ENCODE measurements around the gene B3GNT5. TPM values are rescaled to one million over a fixed set of nuclear protein-coding genes. Genes with fewer than 3 reads are reported as not detected.
A peak's percentile ranks its signal among the peaks of the same experiment; 100 is the strongest.

Gene B3GNT5
- total RNA-seq, 1 experiment from 2014 or later, result 42.9 TPM

DNA sequence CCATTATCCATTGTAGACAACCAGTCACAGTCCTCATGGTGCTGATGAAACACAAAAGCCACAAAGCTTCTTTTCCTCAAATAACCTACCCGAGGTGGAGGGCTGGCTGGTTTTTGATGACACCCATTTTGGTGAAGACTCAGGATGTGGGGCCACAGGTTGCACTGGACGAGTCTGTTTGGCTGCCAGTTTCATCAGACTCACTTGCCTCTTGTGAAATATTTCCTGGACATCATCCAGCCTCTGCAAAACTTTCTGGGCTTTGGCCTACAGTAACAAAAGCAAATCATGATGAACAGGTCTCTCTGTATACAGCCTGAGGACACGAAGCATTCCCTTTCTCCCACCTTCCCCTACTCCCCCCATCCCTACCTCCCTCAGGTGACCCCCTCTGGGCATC is 42.2 kb downstream of the B3GNT5 start:
- H3K27me3 Mint-ChIP-seq (ENCODE audit: unreplicated experiment), result no peaks in the 10 kb centered on the region
- peaks cover 12% of the 10 kb centered on the region for H3K36me3 Mint-ChIP-seq (ENCODE audit: insufficient read depth, unreplicated experiment)
- H3K9me3 Mint-ChIP-seq (ENCODE audit: low read depth, unreplicated experiment), result peaks cover 2% of the 10 kb centered on the region
- H3K4me1 Mint-ChIP-seq (ENCODE audit: low read depth, unreplicated experiment), result peaks cover 58% of the 10 kb centered on the region
- TF ChIP-seq, protein P1, sequence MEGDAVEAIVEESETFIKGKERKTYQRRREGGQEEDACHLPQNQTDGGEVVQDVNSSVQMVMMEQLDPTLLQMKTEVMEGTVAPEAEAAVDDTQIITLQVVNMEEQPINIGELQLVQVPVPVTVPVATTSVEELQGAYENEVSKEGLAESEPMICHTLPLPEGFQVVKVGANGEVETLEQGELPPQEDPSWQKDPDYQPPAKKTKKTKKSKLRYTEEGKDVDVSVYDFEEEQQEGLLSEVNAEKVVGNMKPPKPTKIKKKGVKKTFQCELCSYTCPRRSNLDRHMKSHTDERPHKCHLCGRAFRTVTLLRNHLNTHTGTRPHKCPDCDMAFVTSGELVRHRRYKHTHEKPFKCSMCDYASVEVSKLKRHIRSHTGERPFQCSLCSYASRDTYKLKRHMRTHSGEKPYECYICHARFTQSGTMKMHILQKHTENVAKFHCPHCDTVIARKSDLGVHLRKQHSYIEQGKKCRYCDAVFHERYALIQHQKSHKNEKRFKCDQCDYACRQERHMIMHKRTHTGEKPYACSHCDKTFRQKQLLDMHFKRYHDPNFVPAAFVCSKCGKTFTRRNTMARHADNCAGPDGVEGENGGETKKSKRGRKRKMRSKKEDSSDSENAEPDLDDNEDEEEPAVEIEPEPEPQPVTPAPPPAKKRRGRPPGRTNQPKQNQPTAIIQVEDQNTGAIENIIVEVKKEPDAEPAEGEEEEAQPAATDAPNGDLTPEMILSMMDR (IDR thresholded peaks at IDR 0.05; ENCODE audit: unreplicated experiment), result no peak
- H3K4me3 Mint-ChIP-seq (ENCODE audit: low read depth, unreplicated experiment), result no peak overlapping the region
- peak overlapping the region; percentile 75 for H3K27ac Mint-ChIP-seq (ENCODE audit: unreplicated experiment)
- no TSS peak for BruUV-seq (replicated peaks)
- intact Hi-C loops (cut with micrococcal nuclease; ENCODE audit: unreplicated experiment), result loop anchor here (1.0 kb wide), 1 partner anchor 11 kb away; no protein-coding TSS in a partner anchor
- CTCF ChIA-PET, result interaction anchor here (0.6 to 1.2 kb wide), 3 partner anchors 11 to 129 kb away, joined by 3 to 4 read pairs (median 3); no protein-coding TSS in a partner anchor
- peak; percentile 73 for DNase-seq

DNA sequence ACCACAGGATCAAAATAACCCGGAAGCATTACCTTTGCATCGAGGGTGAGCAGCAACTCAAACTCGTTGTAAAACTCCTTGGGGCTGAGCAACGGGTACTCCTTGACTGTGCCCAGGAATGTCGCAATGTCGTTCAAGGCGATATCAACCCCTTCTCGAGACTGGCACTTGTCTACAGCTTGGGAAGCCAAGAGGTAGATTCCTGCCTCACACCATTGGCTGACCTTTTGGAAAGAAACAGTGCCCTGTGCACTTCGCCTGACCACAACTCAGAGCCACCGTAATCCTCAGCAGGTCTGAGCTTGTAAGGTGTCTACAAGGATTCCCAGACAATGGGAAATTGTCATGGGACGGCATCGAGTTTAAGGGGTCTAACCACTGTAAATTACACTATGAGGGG is 43.9 kb downstream of the B3GNT5 start:
- H3K9me3 Mint-ChIP-seq (ENCODE audit: low read depth, unreplicated experiment), result peaks cover 2% of the 10 kb centered on the region
- H3K4me1 Mint-ChIP-seq (ENCODE audit: low read depth, unreplicated experiment), result peaks cover 52% of the 10 kb centered on the region
- TF ChIP-seq, protein P1 (IDR thresholded peaks at IDR 0.05; ENCODE audit: unreplicated experiment), result no peak
- H3K27me3 Mint-ChIP-seq (ENCODE audit: unreplicated experiment), result no peaks in the 10 kb centered on the region
- intact Hi-C loops (cut with micrococcal nuclease; ENCODE audit: unreplicated experiment), result no loop called here
- H3K27ac Mint-ChIP-seq (ENCODE audit: unreplicated experiment), result no peak overlapping the region
- DNase-seq, result no peak
- no peak overlapping the region for H3K4me3 Mint-ChIP-seq (ENCODE audit: low read depth, unreplicated experiment)
- CTCF ChIA-PET, result no interaction called here
- H3K36me3 Mint-ChIP-seq (ENCODE audit: insufficient read depth, unreplicated experiment), result peaks cover 12% of the 10 kb centered on the region
- no TSS peak for BruUV-seq (replicated peaks)

DNA sequence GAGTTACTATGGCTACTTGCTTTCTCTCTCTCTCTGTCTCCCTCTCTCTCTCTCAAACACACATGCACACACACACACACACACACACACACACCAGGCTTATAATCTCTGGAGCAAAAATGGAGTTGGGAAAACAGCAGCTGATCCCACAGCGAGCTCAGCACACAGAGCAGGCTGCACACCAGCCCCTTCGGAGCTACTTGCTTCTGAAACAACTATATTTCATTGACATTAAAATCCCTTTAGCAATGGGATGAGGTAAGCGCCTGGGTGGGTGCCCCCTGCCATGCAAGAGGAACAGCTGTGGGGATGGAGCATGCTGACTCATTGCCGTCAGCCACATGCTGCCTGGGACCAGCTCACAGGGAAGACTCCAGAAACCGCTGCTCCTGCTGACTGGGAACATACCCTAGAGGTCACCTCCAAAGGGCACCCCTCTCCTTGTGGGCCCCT is 45.7 kb downstream of the B3GNT5 start:
- peaks cover 12% of the 10 kb centered on the region for H3K36me3 Mint-ChIP-seq (ENCODE audit: insufficient read depth, unreplicated experiment)
- TF ChIP-seq, protein P1 (IDR thresholded peaks at IDR 0.05; ENCODE audit: unreplicated experiment), result no peak
- no TSS peak for BruUV-seq (replicated peaks)
- no peak overlapping the region for H3K4me3 Mint-ChIP-seq (ENCODE audit: low read depth, unreplicated experiment)
- peaks cover 53% of the 10 kb centered on the region for H3K4me1 Mint-ChIP-seq (ENCODE audit: low read depth, unreplicated experiment)
- CTCF ChIA-PET, result interaction anchor here (0.7 to 1.9 kb wide), 4 partner anchors 9 to 30 kb away, joined by 3 to 6 read pairs (median 4); no protein-coding TSS in a partner anchor
- no peaks in the 10 kb centered on the region for H3K27me3 Mint-ChIP-seq (ENCODE audit: unreplicated experiment)
- no peak overlapping the region for H3K27ac Mint-ChIP-seq (ENCODE audit: unreplicated experiment)
- DNase-seq, result peak; percentile 50
- intact Hi-C loops (cut with micrococcal nuclease; ENCODE audit: unreplicated experiment), result no loop called here
- peaks cover 2% of the 10 kb centered on the region for H3K9me3 Mint-ChIP-seq (ENCODE audit: low read depth, unreplicated experiment)

DNA sequence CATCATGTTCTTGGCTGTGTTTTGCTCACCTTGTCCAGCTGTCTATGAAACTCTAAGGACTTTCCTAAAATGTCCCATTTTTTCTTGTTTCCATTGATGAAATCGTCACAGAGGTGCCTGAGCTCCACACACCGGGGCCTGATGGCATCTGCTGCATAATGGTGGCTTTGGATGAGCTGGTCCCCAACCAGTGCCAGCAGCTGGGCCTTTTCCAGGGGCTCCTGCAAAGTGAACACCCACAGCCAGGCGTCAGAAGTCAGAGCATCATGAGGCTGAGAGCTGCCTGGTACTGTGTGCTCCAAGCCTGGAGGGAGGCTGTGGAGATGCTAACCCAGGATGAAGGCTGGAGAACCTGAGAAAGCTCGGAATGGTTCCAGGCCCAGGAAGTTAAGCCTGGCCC is 46.9 kb downstream of the B3GNT5 start:
- CTCF ChIA-PET, result no interaction called here
- H3K27me3 Mint-ChIP-seq (ENCODE audit: unreplicated experiment), result no peaks in the 10 kb centered on the region
- intact Hi-C loops (cut with micrococcal nuclease; ENCODE audit: unreplicated experiment), result no loop called here
- DNase-seq, result no peak
- peaks cover 2% of the 10 kb centered on the region for H3K9me3 Mint-ChIP-seq (ENCODE audit: low read depth, unreplicated experiment)
- peaks cover 12% of the 10 kb centered on the region for H3K36me3 Mint-ChIP-seq (ENCODE audit: insufficient read depth, unreplicated experiment)
- peaks cover 57% of the 10 kb centered on the region for H3K4me1 Mint-ChIP-seq (ENCODE audit: low read depth, unreplicated experiment)
- H3K4me3 Mint-ChIP-seq (ENCODE audit: low read depth, unreplicated experiment), result no peak overlapping the region
- TF ChIP-seq, protein P1 (IDR thresholded peaks at IDR 0.05; ENCODE audit: unreplicated experiment), result no peak
- H3K27ac Mint-ChIP-seq (ENCODE audit: unreplicated experiment), result no peak overlapping the region
- no TSS peak for BruUV-seq (replicated peaks)
